8988T (cell line): ENCODE results near the gene CAPN11.
"Not testable (repeated sequence)": the region's sequence is repeated elsewhere in the genome, so short reads cannot be mapped to it uniquely, and the experiment has no call there.

ENCODE experiments used
- DNase-seq: peaks from one replicate; pipeline ENCODE4 v3.0.0; 2011

The CAPN11 gene

DNA sequence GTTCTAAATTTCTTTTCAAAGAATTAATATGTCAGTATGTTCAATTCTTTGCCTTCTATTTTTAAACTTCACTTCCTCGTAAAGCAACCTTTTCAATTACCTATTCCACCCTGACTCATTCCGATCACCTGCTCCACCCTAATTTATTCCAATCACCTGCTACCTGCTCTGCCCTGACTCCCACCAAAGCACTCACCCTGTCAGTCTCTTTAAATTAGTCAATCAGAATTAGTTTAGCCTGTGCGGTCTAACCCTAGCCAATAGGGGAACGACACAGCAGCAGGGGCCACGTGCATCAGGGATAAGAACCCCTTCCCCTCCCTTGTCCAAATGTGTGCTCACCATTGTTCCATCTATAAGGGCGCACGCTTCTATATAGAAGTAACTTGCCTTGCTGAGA, 26.7 kb downstream of the CAPN11 start:
- not testable (repeated sequence) for DNase-seq

GRCh38 chr6:44185953-44186634, 27.5 kb downstream of the CAPN11 start:
- DNase-seq: no peak

DNA sequence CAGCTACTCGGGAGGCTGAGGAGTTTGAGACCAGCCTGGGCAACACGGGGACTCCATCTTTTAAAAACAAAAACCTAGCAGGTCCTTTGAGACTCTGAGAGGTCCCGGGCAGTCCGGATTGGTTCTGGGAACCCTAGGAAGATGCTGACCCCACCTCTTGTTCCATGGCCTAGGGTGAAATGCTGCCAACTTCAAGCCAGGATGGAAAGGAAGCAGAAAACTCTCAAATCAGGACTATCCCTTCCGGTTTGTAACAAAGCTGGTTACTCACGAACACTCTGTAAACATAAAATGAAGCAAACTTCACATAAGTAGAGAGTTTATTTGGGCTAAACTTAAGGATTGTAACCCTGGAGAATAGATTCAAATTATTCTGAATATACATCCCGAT, 28.0 kb downstream of the CAPN11 start:
- DNase-seq: no peak

DNA sequence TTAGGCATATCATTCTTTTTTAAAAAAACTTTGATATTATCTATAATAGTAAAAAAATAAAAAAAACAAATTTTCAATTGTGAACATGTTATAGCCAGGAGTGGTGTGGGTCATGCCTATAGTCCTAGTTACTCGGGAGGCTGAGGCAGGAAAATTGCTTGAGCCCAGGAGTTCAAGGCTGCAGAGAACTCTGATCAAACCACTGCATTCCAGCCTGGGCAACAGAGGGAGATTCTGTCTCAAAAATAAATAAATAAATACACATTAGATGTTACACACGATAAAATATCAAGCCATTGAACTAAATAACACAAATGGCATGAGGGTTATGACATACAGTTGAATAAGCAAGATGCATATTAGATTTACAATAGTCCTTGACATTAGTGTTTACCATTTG, 30.2 kb downstream of the CAPN11 start:
- no peak for DNase-seq

DNA sequence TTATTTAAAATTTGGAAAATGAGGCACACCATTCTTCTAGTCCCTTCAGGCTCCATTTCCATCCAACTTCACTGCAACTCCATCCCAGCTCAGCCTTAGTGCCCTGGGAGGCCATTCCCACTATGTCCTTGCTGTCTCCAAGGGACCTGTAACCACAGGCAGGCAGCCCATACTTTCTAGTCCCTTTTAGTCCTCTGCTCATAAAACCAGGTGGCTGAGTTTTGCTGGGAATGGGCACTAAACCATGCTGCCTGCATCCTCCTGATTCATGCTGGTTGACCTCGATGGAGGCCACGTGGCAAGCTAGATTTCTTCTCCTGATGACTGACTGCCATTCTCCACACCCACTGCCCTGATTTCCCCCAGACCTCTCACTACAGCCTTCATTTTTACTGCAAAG, 30.6 kb downstream of the CAPN11 start:
- DNase-seq: no peak

DNA sequence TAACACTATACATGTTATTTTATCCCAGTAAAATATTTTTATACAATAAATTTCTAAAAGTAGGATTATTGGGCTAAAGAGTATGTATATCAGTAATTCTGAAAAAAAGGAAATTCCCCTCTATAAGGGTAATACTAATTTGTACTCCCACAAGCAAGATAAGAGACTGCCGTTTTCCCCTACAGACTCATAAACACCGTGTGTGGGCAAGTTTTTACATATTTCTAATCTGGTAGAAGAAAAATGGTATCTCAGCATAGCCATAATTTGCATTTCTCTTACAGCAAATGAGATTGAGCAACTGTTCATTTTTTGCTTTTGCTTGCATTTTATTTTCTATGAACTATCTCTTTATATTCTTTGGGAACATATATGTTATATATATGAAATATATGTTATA, 32.1 kb downstream of the CAPN11 start:
- DNase-seq: no peak

DNA sequence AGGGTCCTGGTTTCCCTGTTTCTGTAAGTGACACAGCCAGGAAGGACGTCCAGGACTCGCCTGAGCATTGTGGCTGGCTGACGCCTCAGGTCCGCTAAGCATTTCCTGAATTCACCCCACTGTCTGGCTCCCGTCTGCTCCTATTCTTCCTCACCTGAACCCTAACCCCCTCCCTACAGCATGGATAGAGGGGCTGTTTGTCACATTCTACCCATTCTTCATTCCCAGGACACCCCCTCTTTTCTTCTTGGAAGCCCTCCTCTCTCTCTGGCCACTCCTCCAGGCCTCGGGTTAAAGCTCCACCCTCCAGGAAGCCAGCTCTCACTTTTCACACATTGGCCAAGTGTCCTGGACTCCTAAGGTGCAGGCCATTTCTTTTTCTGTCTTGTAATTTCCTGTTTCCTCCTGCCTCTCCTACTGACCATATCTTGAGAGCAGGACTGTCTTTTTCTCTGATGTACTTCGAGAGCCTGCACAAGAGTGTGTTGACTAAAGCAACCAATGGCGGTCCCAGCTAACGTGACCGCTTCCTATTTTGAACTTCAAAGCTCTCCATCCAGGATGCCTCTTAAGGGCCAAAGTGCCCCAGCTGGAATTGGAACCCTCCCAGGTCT, 33.9 kb downstream of the CAPN11 start:
- no peak for DNase-seq

- no peak for DNase-seq
Observed at GRCh38 chr6:44193307-44193910, 34.8 kb downstream of the CAPN11 start.

DNA sequence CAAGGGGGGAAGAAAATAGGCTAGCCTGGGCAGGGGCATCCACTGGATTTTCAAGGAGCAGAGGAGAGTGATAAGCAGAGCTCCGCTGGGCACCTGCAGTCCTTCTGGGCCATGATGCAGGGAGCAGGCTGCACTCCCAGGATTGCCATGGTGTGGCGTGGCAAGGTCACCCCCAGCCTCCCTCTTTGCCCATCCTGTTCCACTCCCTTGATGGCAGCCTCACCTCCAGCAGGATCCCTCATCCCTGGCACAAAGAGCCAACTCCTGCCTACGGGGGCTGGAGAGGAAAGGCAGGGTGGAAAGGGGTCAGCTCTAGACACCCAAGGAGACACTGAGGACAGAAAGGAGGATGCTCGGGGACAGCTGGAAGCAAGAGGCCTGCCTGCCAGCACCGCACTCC, 35.7 kb downstream of the CAPN11 start:
- no peak for DNase-seq

DNA sequence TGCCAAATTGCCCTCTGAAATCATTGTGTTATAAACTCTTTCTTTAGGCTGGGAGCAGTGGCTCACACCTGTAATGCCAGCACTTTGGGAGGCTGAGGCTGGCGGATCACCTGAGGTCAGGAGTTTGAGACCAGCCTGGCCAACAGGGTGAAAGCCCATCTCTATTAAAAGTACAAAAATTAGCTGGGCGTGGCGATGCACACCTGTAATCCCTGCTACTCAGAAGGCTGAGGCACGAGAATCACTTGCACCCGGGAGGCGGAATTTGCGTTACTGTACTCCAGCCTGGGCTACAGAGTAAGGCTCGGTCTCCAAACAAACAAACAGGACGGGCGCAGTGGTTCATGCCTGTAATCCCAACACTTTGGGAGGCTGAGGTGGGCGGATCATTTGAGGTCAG, 37.7 kb downstream of the CAPN11 start:
- not testable (repeated sequence) for DNase-seq

GRCh38 chr6:44198684-44199083, 40.1 kb downstream of the CAPN11 start:
- no peak for DNase-seq

DNA sequence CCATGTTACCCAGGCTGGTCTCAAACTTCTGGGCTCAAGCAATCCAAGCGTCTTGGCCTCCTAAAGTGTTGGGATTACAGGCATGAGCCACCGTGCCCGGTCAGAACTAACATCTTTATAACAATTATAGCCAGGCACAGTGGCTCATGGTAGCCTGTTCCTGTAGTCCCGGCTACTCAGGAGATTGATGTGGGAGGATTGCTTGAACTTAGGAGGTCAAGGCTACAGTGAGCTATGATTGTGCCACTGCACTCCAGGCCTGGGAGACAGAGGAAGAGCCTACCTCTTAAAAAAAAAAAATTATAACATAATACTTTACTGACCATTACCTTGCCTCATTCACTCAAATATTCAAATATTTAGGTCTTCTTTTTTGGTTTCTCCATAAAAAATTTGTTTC, 41.3 kb downstream of the CAPN11 start:
- no peak for DNase-seq

DNA sequence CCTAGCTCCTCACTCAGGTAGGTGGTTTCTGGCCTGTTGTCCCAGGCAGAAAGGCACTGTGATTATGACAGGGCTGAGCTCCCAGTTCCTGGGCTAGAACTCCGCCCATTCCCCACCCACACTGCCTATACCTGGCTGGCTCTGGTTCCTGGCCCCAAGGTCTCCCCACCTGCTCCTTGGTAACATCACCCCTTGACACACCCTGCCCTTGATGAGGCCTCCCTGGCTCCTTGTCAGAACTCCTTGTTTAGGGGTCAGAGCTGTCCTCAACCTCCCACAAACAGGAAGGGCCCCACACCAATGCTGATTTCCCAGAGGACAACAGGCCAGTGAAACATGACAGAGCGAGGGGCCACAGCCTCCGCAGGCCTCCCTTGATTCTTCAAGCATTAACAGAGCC, 42.6 kb downstream of the CAPN11 start:
- DNase-seq: no peak

- DNase-seq: no peak
Observed at GRCh38 chr6:44201638-44202303, 43.2 kb downstream of the CAPN11 start.

- no peak for DNase-seq
Observed at GRCh38 chr6:44202332-44202971, 43.8 kb downstream of the CAPN11 start.

GRCh38 chr6:44202972-44203750, 44.5 kb downstream of the CAPN11 start:
- DNase-seq: no peak

DNA sequence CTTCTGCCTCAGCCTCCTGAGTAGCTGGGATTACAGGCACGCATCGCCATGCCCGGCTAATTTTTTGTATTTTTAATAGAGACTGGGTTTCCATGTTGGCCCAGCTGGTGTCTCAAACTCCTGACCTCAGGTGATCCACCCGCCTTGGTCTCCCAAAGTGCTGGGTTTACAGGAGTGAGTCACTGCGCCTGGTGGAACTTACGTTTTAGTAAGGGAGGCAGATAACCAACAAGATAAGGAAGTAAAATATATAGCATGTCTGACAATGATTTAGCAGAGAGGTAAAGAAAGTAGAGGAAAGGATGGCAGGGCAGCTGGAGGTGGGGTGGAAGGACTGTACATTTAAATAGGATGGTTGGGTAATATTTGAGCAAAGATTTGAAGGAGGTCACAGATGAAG, 45.3 kb downstream of the CAPN11 start:
- DNase-seq: no peak

GRCh38 chr6:44207966-44208365, 49.3 kb downstream of the CAPN11 start:
- no peak for DNase-seq

- DNase-seq: no peak
Observed at GRCh38 chr6:44211284-44211683, 52.7 kb downstream of the CAPN11 start.

GRCh38 chr6:44214307-44214706, 55.7 kb downstream of the CAPN11 start:
- DNase-seq: no peak

- DNase-seq: no peak
Observed at GRCh38 chr6:44216677-44217331, 58.2 kb downstream of the CAPN11 start, which contains the start of gene MYMX. Gene MYMX, plus strand, starts transcription at chr6:44216926. Its CDS starts 546 bp downstream, at chr6:44217472.
